Erythroblast (primary cell): ENCODE measurements around the gene S100G.

Experiments
- DNase-seq, 2 experiments: peaks; one replicate each; lab custom pipeline; 2025; lab: John Stamatoyannopoulos, UW
- GATA1 ChIP-seq: IDR thresholded peaks from 2 replicates; pipeline ENCODE4 v1.6.1; 2011; ENCODE audit warnings: low read depth, mild to moderate bottlenecking, control low read depth, low read length, moderate library complexity
- POLR2A ChIP-seq: IDR thresholded peaks from 2 replicates; pipeline ENCODE4 v1.6.1; 2011; ENCODE audit warnings: mild to moderate bottlenecking, low read length

Gene S100G

GRCh38 chrX:16633754-16634153 is 16.2 kb upstream of the S100G start:
- no peak for TF ChIP-seq POLR2A

GRCh38 chrX:16635040-16635439 is 14.9 kb upstream of the S100G start:
- TF ChIP-seq GATA1 (no peak), POLR2A (no peak)
- no peak for DNase-seq

More at GRCh38 chrX:16633754-16634153, 16.2 kb upstream of the S100G start:
- peak; percentile 40 to 52 for DNase-seq

GRCh38 chrX:16635596-16635995 is 14.4 kb upstream of the S100G start:
- TF ChIP-seq POLR2A, result no peak
- TF ChIP-seq GATA1, result no peak
- peak in 1 of 2 experiments; percentile 1 for DNase-seq

DNA sequence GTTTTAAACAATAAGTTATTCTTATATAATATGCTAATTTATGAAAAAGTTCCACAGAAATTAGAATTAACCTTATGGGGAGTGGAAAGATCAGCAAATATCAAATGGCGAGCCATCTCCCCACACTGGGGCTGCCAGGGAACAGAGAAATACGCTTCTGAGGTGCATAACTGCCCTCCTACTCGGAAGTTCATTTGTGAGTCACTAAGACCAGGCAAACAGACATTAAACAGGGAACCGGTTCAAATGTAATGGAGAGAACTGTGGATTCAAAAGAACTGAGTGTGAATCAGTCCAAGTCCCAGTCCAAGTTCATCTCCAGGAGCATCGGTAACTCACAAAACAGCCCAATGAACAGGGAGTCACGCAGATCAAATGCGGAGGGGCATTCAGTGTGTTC is 11.4 kb upstream of the S100G start:
- DNase-seq, result no peak
- TF ChIP-seq GATA1 (no peak), POLR2A (no peak)

- DNase-seq, result peak; percentile 4 to 48
- no peak for TF ChIP-seq GATA1
- TF ChIP-seq POLR2A, result no peak
These were observed 10.0 kb upstream of the S100G start for GRCh38 chrX:16639966-16640365.

GRCh38 chrX:16640823-16641222 is 9.1 kb upstream of the S100G start:
- DNase-seq, result no peak

GRCh38 chrX:16643176-16643575 is 6.8 kb upstream of the S100G start:
- TF ChIP-seq GATA1 (no peak), POLR2A (no peak)
- no peak for DNase-seq

More at GRCh38 chrX:16640823-16641222, 9.1 kb upstream of the S100G start:
- TF ChIP-seq GATA1, result no peak
- no peak for TF ChIP-seq POLR2A

GRCh38 chrX:16646366-16647138 is 3.4 kb upstream of the S100G start:
- no peak for DNase-seq
- TF ChIP-seq POLR2A (no peak), GATA1 (no peak)

- TF ChIP-seq GATA1 (no peak), POLR2A (no peak)
- no peak for DNase-seq
These were observed 1.6 kb downstream of the S100G start for GRCh38 chrX:16651391-16652024.

- TF ChIP-seq POLR2A, result no peak
- no peak for TF ChIP-seq GATA1
- DNase-seq, result peak in 1 of 2 experiments; percentile 3
These were observed 3.5 kb downstream of the S100G start for GRCh38 chrX:16653424-16653823.

DNA sequence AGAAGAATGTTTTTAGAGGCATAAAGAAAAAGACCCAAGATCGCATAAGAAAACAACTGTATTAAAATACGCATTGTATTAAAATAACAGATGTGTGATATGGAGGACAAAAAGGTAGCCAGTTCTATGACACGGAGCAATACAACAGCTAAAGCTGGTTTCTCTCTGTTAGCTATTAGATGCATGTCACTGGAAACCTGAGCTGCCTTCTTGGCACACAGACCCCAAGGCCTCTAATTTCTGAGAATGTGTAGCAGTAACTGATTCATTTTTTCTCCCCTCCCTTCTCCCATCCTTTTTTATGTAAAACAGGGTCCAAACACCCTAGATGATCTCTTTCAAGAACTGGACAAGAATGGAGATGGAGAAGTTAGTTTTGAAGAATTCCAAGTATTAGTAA is 4.1 kb downstream of the S100G start:
- TF ChIP-seq GATA1 (no peak), POLR2A (no peak)
- no peak for DNase-seq

DNA sequence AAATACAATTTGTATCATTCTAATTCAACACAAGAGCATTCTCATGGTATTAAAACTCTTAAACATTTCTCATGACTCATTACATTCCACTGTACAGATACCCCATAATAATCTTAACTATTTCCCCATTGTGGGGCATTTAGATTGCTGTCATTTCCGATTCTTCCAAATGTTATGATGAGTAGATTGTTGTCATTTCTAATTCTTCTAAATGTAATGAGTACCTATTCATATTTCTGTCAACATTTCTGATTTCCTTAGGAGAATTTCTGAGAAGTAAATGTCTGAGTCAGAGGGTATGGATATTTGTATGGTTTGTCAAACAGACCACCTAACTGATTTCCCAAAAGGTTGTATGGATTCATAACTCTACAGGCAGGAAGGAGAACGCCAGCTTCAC is 8.3 kb downstream of the S100G start:
- no peak for DNase-seq
- TF ChIP-seq POLR2A (no peak), GATA1 (no peak)

GRCh38 chrX:16659321-16659720 is 9.4 kb downstream of the S100G start:
- no peak for DNase-seq
- TF ChIP-seq POLR2A, result no peak
- TF ChIP-seq GATA1, result no peak

- no peak for TF ChIP-seq GATA1
- TF ChIP-seq POLR2A, result no peak
These were observed 11.5 kb downstream of the S100G start for GRCh38 chrX:16661495-16661894.

More at GRCh38 chrX:16661495-16661894, 11.5 kb downstream of the S100G start:
- no peak for DNase-seq
